Measurements from ENCODE around the gene MBNL1.

MBNL1 gene

DNA sequence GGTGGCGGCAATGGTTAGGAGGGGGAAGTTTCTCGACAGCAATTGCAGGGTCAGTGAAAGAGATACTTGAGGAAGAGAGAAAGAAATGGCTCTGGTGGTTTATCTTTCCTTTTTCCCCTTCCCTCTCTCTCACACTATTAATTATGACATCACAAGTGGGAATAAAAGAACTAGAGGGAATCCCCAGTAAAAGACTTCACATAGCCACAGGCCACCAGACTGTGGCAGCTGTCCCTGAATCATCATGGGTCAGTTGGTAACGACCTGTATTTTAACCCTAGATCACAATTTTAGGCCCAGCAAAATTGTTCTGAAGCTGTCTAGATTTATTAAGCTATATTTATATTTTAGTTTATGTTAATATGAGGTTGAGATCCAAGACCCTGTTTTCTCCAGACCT is 40.3 kb downstream of the MBNL1 start:
- Mint-ChIP-seq H3K4me1 (peaks cover 46% of the 10 kb centered on the region), H3K4me3 (no peak overlapping the region)

GRCh38 chr3:152309535-152310307 is 41.0 kb downstream of the MBNL1 start:
- Mint-ChIP-seq H3K27ac (no peak overlapping the region), H3K4me1 (peaks cover 53% of the 10 kb centered on the region), H3K9me3 (no peaks in the 10 kb centered on the region), H3K27me3 (no peaks in the 10 kb centered on the region), H3K36me3 (peaks cover 28% of the 10 kb centered on the region), H3K4me3 (no peak overlapping the region)
- ATAC-seq: no peak

More for the DNA sequence above, 40.3 kb downstream of the MBNL1 start:
- H3K27ac Mint-ChIP-seq: peak overlapping the region; percentile 82
- H3K36me3 Mint-ChIP-seq: peaks cover 22% of the 10 kb centered on the region
- H3K9me3 Mint-ChIP-seq: no peaks in the 10 kb centered on the region
- H3K27me3 Mint-ChIP-seq: no peaks in the 10 kb centered on the region
- no peak for ATAC-seq

GRCh38 chr3:152313430-152313829 is 44.7 kb downstream of the MBNL1 start:
- Mint-ChIP-seq H3K27ac (no peak overlapping the region), H3K9me3 (no peaks in the 10 kb centered on the region), H3K36me3 (peaks cover 35% of the 10 kb centered on the region), H3K27me3 (no peaks in the 10 kb centered on the region), H3K4me3 (no peak overlapping the region), H3K4me1 (peaks cover 55% of the 10 kb centered on the region)
- no peak for ATAC-seq

GRCh38 chr3:152313914-152314313 is 45.2 kb downstream of the MBNL1 start:
- no peaks in the 10 kb centered on the region for H3K27me3 Mint-ChIP-seq
- no peaks in the 10 kb centered on the region for H3K9me3 Mint-ChIP-seq
- H3K36me3 Mint-ChIP-seq: peaks cover 30% of the 10 kb centered on the region
- ATAC-seq: no peak
- peaks cover 54% of the 10 kb centered on the region for H3K4me1 Mint-ChIP-seq
- no peak overlapping the region for H3K4me3 Mint-ChIP-seq
- no peak overlapping the region for H3K27ac Mint-ChIP-seq

GRCh38 chr3:152314677-152315353 is 46.1 kb downstream of the MBNL1 start:
- no peaks in the 10 kb centered on the region for H3K9me3 Mint-ChIP-seq
- H3K4me3 Mint-ChIP-seq: no peak overlapping the region
- peaks cover 33% of the 10 kb centered on the region for H3K36me3 Mint-ChIP-seq
- H3K27ac Mint-ChIP-seq: no peak overlapping the region
- ATAC-seq: no peak
- peaks cover 54% of the 10 kb centered on the region for H3K4me1 Mint-ChIP-seq
- H3K27me3 Mint-ChIP-seq: no peaks in the 10 kb centered on the region

DNA sequence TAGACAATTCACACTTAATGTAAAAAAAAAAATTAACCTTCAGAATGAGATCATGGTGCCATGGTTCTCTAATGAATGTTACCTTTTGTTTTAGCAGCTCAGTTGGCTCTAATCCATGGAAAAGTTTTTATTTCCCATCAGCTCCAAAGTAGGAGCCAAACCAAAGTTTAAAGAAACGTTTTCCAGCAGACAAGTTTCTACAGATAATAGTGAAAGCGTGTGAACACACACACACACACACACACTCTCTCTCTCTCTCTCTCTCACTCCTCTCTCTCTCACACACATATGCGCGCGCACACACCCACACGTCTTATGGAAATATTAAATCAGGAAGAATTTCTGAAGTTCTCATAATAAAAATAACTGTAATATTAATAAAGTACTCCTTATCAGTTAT is 46.9 kb downstream of the MBNL1 start:
- ATAC-seq: no peak

GRCh38 chr3:152316318-152316717 is 47.6 kb downstream of the MBNL1 start:
- Mint-ChIP-seq H3K4me1 (peaks cover 66% of the 10 kb centered on the region), H3K4me3 (no peak overlapping the region), H3K36me3 (peaks cover 38% of the 10 kb centered on the region), H3K9me3 (no peaks in the 10 kb centered on the region), H3K27ac (no peak overlapping the region), H3K27me3 (no peaks in the 10 kb centered on the region)
- ATAC-seq: no peak

More for the DNA sequence above, 46.9 kb downstream of the MBNL1 start:
- Mint-ChIP-seq H3K9me3 (no peaks in the 10 kb centered on the region), H3K4me1 (peaks cover 59% of the 10 kb centered on the region), H3K36me3 (peaks cover 38% of the 10 kb centered on the region), H3K27ac (no peak overlapping the region), H3K27me3 (no peaks in the 10 kb centered on the region), H3K4me3 (no peak overlapping the region)

GRCh38 chr3:152317184-152317583 is 48.5 kb downstream of the MBNL1 start:
- H3K4me1 Mint-ChIP-seq: peaks cover 75% of the 10 kb centered on the region
- H3K36me3 Mint-ChIP-seq: peaks cover 38% of the 10 kb centered on the region
- H3K27me3 Mint-ChIP-seq: no peaks in the 10 kb centered on the region
- no peak overlapping the region for H3K27ac Mint-ChIP-seq
- H3K4me3 Mint-ChIP-seq: no peak overlapping the region
- ATAC-seq: no peak
- H3K9me3 Mint-ChIP-seq: no peaks in the 10 kb centered on the region

- Mint-ChIP-seq H3K9me3 (no peaks in the 10 kb centered on the region), H3K27ac (no peak overlapping the region), H3K4me3 (no peak overlapping the region), H3K27me3 (no peaks in the 10 kb centered on the region), H3K4me1 (peaks cover 77% of the 10 kb centered on the region), H3K36me3 (peaks cover 32% of the 10 kb centered on the region)
- no peak for ATAC-seq
Observed at GRCh38 chr3:152317956-152318355, 49.2 kb downstream of the MBNL1 start.

DNA sequence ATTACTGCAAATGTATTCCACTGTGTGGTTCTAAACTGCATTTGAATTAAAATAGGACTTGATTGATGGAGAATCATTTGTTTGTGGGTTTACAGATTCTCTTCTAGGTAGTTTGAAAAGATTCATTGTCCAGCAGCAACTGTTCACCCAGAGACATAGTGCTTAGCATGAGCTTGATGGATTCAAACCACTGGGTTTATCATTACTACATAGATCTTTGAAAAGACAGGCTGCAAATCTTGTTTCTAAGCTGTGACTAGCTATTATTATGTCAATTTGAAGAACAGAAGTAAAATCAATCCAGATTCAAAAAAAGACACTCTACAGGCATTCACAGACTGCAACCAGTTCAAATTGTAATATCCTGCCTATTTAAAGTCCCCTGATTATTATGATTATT is 49.8 kb downstream of the MBNL1 start:
- Mint-ChIP-seq H3K4me3 (no peak overlapping the region), H3K4me1 (peaks cover 78% of the 10 kb centered on the region), H3K27ac (no peak overlapping the region), H3K9me3 (no peaks in the 10 kb centered on the region), H3K36me3 (peaks cover 32% of the 10 kb centered on the region), H3K27me3 (no peaks in the 10 kb centered on the region)
- no peak for ATAC-seq

GRCh38 chr3:152319256-152319655 is 50.5 kb downstream of the MBNL1 start:
- Mint-ChIP-seq H3K4me3 (no peak overlapping the region), H3K36me3 (peaks cover 30% of the 10 kb centered on the region), H3K27me3 (no peaks in the 10 kb centered on the region), H3K27ac (no peak overlapping the region), H3K9me3 (no peaks in the 10 kb centered on the region), H3K4me1 (peaks cover 83% of the 10 kb centered on the region)
- ATAC-seq: no peak

DNA sequence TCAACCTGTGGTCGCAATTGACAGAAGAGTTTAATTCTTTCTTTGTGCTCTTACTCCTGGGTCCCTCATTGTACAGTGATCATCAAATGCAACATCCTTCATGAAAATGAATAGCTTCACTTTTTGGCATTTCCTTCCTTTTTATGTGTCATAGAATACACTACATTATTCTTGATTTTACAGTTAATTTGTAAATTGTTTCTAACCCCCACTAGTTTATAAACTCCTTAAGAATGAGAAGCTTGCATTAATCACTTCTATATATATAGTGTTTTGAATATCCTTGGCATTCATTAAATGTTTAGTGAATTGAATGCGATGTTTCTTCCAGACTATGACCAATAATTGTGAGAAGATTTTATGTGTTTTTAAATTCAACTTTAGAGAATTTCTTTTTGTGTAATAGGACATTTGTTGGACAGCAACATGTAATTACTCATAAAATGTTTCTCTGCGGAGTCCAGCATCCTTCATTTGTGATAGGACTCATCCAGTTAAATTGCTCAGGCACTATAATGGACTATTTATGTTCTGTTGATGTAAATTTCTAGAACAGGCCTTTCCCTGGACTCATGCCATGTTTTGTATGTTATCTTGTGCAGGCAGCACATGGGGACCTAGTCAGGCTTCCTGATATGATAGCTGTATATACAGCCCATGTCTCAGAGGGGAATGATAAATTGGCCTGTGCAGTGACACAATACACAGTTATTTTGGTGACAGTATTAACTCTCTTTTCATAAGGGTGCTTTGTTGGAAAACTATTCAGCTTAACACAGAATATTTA is 51.3 kb downstream of the MBNL1 start:
- Mint-ChIP-seq H3K4me3 (no peak overlapping the region), H3K36me3 (peaks cover 26% of the 10 kb centered on the region), H3K27me3 (no peaks in the 10 kb centered on the region), H3K27ac (no peak overlapping the region), H3K9me3 (no peaks in the 10 kb centered on the region), H3K4me1 (peaks cover 83% of the 10 kb centered on the region)
- ATAC-seq: no peak

GRCh38 chr3:152321200-152321954 is 52.6 kb downstream of the MBNL1 start:
- Mint-ChIP-seq H3K9me3 (peaks cover 2% of the 10 kb centered on the region), H3K36me3 (peaks cover 27% of the 10 kb centered on the region), H3K4me3 (no peak overlapping the region), H3K27me3 (no peaks in the 10 kb centered on the region), H3K27ac (peak overlapping the region; percentile 48), H3K4me1 (peaks cover 84% of the 10 kb centered on the region)
- ATAC-seq: no peak

DNA sequence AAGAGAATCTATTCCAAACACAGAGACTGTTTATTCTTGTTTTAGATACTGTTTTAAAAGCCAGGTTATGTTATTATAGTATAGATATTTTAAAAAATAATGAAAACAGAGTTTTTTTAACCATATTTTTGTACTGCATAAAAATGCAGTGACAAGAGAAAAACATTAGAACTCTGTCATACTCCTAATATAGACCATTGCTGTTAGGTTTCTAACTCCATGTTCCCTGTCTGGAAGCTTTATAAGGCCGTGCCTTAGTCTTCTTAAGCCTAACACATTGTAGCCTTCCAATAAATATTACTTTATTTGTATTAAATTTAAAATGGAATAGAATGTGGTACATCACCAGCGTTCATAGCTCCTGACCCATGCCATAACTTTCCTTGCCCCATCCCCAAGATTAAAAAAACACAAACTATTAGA is 53.2 kb downstream of the MBNL1 start:
- ATAC-seq: no peak
- Mint-ChIP-seq H3K4me3 (no peak overlapping the region), H3K27me3 (no peaks in the 10 kb centered on the region), H3K4me1 (peaks cover 83% of the 10 kb centered on the region), H3K27ac (peak overlapping the region; percentile 48), H3K36me3 (peaks cover 25% of the 10 kb centered on the region), H3K9me3 (peaks cover 2% of the 10 kb centered on the region)

GRCh38 chr3:152322756-152323155 is 54.0 kb downstream of the MBNL1 start:
- Mint-ChIP-seq H3K4me1 (peaks cover 83% of the 10 kb centered on the region), H3K9me3 (peaks cover 2% of the 10 kb centered on the region), H3K27me3 (no peaks in the 10 kb centered on the region), H3K27ac (peak overlapping the region; percentile 48), H3K4me3 (no peak overlapping the region), H3K36me3 (peaks cover 29% of the 10 kb centered on the region)
- no peak for ATAC-seq
